Lower lobe of right lung (tissue), 2 donors: ENCODE data around the gene ESYT2. TPM values are rescaled to one million over a fixed set of nuclear protein-coding genes. Genes with fewer than 3 reads are reported as not detected.

Source experiments
- ATAC-seq, 2 donors: fragments of 200-7000 bp; cut with Tn5 transposase; one replicate each; pipeline ENCODE4 v1.9.1; 2020 to 2022; ENCODE audit warnings: mild to moderate bottlenecking in 2 of 2, moderate library complexity in 2 of 2
- DNase-seq: peaks from one replicate; pipeline ENCODE4 v3.0.0-alpha.2; 2020
- H3K27ac ChIP-seq: fragments of 200-600 bp; one replicate; pipeline ENCODE4 v1.8.0; 2022
- H3K27me3 ChIP-seq: fragments of 200-600 bp; one replicate; pipeline ENCODE4 v1.8.0; 2022; ENCODE audit warnings: low read depth
- H3K36me3 ChIP-seq: fragments of 200-600 bp; one replicate; pipeline ENCODE4 v1.8.0; 2022; ENCODE audit warnings: mild to moderate bottlenecking
- H3K4me1 ChIP-seq: fragments of 200-600 bp; one replicate; pipeline ENCODE4 v1.8.0; 2022
- H3K4me3 ChIP-seq: fragments of 200-600 bp; one replicate; pipeline ENCODE4 v1.8.0; 2022; ENCODE audit warnings: mild to moderate bottlenecking
- H3K9me3 ChIP-seq: fragments of 200-600 bp; one replicate; pipeline ENCODE4 v1.8.0; 2022
- CTCF ChIP-seq: fragments of 200-600 bp; IDR thresholded peaks from one replicate; pipeline ENCODE4 v1.8.0; 2022; ENCODE audit warnings: antibody characterized with exemption, mild to moderate bottlenecking
- intact Hi-C: fragments of 100-400 bp; cut with DNase I; formaldehyde crosslinking; loops from one replicate; pipeline ENCODE4 v1.11.0; 2022
- total RNA-seq: library from RNA; stranded (reverse); fragmentation: NEBNext Ultra II Directional; extraction: Animal tissue kit (Norgen Biotek cat#: 25700); gene quantifications from one replicate; pipeline ENCODE4 v1.2.1, GENCODE V29; 2021
- donor health status: DM: no; HTN: yes; CAD: no; lungs with severe emphysema.

ESYT2 gene
- total RNA-seq, 1 donor from 2014 or later, result 55.5 TPM

- peaks cover 6% of the 10 kb centered on the region for H3K36me3 ChIP-seq
- H3K4me3 ChIP-seq, result peak overlapping the region; percentile 88
- DNase-seq, result no peak
- H3K27ac ChIP-seq, result peak overlapping the region; percentile 98
- no peak for TF ChIP-seq CTCF
- no peaks in the 10 kb centered on the region for H3K9me3 ChIP-seq
- peak in 1 of 2 donors; percentile 2 for ATAC-seq
- H3K4me1 ChIP-seq, result peaks cover 26% of the 10 kb centered on the region
- H3K27me3 ChIP-seq, result no peaks in the 10 kb centered on the region
- intact Hi-C loops, result no loop called here
Observed at GRCh38 chr7:158830211-158830723, 958 bp upstream of the ESYT2 start.

GRCh38 chr7:158829021-158829341, 328 bp downstream of the ESYT2 start:
- Histone ChIP-seq H3K9me3 (no peaks in the 10 kb centered on the region), H3K4me1 (peaks cover 39% of the 10 kb centered on the region), H3K4me3 (peak overlapping the region; percentile 88), H3K27ac (peak overlapping the region; percentile 98), H3K36me3 (peaks cover 6% of the 10 kb centered on the region), H3K27me3 (no peaks in the 10 kb centered on the region)
- ATAC-seq (peak; percentile 62 to 69), DNase-seq (peak; percentile 81)
- intact Hi-C loops, result no loop called here
- no peak for TF ChIP-seq CTCF

- intact Hi-C loops, result no loop called here
- peak; percentile 75 for DNase-seq
- TF ChIP-seq CTCF, result no peak
Observed at GRCh38 chr7:158828133-158829020, 932 bp downstream of the ESYT2 start.

GRCh38 chr7:158827411-158828132, 1.7 kb downstream of the ESYT2 start:
- peaks cover 6% of the 10 kb centered on the region for H3K36me3 ChIP-seq
- intact Hi-C loops, result no loop called here
- H3K4me1 ChIP-seq, result peaks cover 46% of the 10 kb centered on the region
- H3K27ac ChIP-seq, result peak overlapping the region; percentile 98
- H3K9me3 ChIP-seq, result no peaks in the 10 kb centered on the region
- no peak for TF ChIP-seq CTCF
- no peaks in the 10 kb centered on the region for H3K27me3 ChIP-seq
- peak overlapping the region; percentile 88 for H3K4me3 ChIP-seq
- DNase-seq, result no peak
- no peak for ATAC-seq

More at GRCh38 chr7:158828133-158829020, 932 bp downstream of the ESYT2 start:
- Histone ChIP-seq H3K9me3 (no peaks in the 10 kb centered on the region), H3K4me3 (peak overlapping the region; percentile 88), H3K27ac (peak overlapping the region; percentile 98), H3K36me3 (peaks cover 6% of the 10 kb centered on the region), H3K27me3 (no peaks in the 10 kb centered on the region), H3K4me1 (peaks cover 45% of the 10 kb centered on the region)
- ATAC-seq, result peak; percentile 46 to 54

GRCh38 chr7:158825628-158826289, 3.5 kb downstream of the ESYT2 start:
- intact Hi-C loops, result no loop called here
- H3K36me3 ChIP-seq, result peaks cover 6% of the 10 kb centered on the region
- no peak for TF ChIP-seq CTCF
- DNase-seq, result no peak
- no peaks in the 10 kb centered on the region for H3K9me3 ChIP-seq
- peaks cover 58% of the 10 kb centered on the region for H3K4me1 ChIP-seq
- no peak for ATAC-seq
- no peak overlapping the region for H3K4me3 ChIP-seq
- no peaks in the 10 kb centered on the region for H3K27me3 ChIP-seq
- no peak overlapping the region for H3K27ac ChIP-seq
